GM12892 (cell line): Measurements from ENCODE around the gene RGPD5.
"Not testable (repeated sequence)": the region's sequence is repeated elsewhere in the genome, so short reads cannot be mapped to it uniquely, and the experiment has no call there.

Experiments
- DNase-seq: peaks from one replicate; pipeline ENCODE4 v3.0.0; 2011; ENCODE audit not compliant: insufficient read length
- FAIRE-seq: peaks from 2 replicates; lab custom pipeline; 2011; peaks lifted over from hg19 to GRCh38; lab: Jason Lieb, UNC

The RGPD5 gene

DNA sequence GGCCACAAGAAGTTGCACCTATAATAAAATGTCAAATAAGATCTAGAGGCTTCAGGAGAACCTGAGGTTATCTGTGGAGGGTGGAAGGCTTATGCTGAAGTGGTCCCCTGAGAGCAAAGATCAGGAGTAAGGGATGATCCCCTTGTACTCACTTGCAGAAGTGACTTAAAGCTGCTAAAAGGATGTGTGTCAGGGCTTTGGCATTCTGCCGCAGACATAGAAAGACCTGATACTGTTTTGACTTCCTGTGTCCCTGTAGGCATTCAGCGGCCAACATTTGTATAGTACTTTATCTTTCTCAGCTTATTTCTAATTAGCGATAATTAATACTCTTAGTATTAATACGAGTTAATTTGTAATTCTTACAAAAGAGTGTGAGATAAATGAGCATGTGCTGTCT lies 94.3 kb downstream of the RGPD5 start:
- not testable (repeated sequence) for FAIRE-seq, DNase-seq

GRCh38 chr2:109889909-109890308 lies 95.8 kb downstream of the RGPD5 start:
- DNase-seq, FAIRE-seq: not testable (repeated sequence)

GRCh38 chr2:109891024-109891423 lies 96.9 kb downstream of the RGPD5 start:
- FAIRE-seq, DNase-seq: not testable (repeated sequence)

DNA sequence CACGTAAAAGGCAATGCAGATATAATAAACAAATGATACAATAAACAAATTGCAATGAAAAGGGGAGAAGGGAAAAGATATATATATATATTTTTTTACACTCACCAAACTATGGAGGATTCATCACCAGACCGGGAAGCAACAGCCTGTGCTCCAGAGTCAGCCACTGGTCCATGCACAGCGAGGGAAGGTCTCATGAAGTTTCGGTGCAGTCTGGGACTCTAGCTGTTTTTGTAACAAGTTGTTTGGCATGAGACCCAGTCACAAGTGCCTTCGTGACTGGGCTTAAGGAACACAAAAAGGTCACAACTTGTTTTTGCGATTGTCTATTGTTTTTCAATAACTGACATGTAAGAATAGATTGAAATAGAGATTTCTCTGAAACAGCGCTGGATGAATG lies 99.6 kb downstream of the RGPD5 start:
- not testable (repeated sequence) for FAIRE-seq, DNase-seq

- DNase-seq, FAIRE-seq: not testable (repeated sequence)
Measured at GRCh38 chr2:109894141-109894540, 100.0 kb downstream of the RGPD5 start.

DNA sequence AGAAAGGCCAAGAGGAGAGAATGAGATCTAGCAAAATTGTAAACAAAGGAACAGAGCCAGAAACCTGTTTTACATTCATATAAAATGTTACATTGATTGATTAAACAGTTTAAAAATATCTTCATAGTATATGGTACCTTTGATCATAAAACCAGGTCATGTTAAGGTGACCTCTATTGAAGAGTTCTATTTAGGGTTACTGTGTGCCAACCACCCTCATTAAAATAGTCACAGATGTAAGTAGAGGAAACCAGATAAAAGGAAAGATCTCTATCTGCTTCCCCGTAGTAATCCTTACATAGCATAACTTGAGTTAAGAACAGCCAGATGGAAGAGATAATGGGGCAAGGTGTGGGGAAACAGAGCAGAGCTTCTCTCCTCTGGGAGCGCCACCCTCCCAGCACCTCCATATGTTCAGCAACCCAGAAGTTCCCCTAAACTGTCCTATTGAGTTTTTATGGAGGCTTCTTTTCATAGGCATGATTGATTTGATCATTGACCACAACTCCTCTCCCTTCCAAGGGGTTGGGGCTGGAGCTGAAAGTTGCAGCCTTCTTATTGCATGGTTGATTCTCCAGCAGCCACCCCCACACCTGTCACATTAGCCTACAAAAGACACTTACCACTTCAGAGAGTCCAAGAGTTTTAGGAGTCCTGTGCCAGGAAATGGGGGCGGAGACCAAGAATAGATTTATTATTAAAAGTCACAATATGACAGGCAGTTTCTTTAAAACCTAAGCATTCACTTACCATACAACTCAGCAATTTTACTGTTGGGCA lies 101.2 kb downstream of the RGPD5 start:
- DNase-seq, FAIRE-seq: not testable (repeated sequence)

DNA sequence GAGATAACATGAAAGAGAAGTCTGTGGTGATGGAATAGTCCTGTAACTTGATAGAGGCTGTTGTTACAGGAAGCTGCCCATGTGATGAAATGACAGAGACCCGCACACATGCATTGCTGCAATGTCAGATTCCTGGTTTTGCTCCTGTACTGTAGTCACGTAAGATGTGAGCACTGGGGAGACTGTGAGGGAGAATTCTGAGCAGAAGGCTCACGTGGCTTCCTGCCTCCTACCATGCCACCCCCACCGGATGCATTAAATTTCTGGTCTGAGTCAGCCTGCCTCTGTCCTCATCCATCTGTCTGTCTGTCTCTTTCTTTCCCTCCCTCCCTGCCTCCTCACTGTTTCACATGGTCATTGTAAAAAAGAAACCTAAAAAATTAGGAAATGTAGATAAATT lies 102.1 kb downstream of the RGPD5 start:
- DNase-seq, FAIRE-seq: not testable (repeated sequence)

GRCh38 chr2:109897769-109898461 lies 103.8 kb downstream of the RGPD5 start:
- not testable (repeated sequence) for DNase-seq, FAIRE-seq

DNA sequence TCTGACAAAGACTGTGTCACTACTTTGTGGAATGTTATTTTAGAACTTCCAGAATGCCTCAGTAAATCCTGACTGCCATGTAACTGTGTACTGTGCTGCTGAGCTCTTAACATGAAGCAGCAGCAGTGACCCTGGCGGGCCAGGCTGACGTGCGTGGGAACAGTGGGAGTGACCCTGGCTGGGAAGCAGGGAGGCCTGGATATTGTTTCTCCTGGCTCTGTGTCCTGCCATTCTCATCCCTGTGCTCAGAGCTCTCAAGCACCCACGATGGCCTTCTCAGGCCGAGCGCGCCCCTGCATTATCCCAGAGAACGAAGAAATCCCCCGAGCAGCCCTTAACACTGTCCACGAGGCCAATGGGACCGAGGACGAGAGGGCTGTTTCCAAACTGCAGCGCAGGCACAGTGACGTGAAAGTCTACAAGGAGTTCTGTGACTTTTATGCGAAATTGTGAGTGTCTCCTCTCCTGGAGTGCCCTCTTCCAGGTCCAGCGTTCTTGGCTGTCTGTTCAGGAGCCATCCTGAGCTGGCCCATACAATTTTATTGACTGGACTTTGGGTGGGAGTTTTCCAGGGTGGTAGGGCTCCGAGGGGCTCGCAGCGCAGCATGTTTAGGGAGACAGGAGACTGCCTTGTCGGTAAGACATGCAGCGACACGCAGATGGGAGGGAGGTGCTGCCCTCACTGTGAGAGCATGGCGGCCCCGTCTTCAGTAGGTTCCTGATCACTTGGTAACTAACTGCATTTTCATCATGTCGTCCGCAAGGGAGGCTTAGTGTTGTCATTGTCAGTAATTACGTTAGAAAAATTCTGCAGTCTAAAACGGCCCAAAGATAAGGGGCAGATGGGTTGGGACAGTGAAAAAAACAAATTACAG lies 104.6 kb downstream of the RGPD5 start, which contains the start of gene LIMS3:
Gene LIMS3, plus strand, starts transcription at position 227 of the 875 bp plus-strand sequence. Its CDS starts 41 bp downstream, at position 268.
- DNase-seq, FAIRE-seq: not testable (repeated sequence)

- not testable (repeated sequence) for DNase-seq, FAIRE-seq
Measured at GRCh38 chr2:109905796-109906195, 111.7 kb downstream of the RGPD5 start.
